MCF 10A (cell line): Measurements from ENCODE around the gene PTPRCAP. TPM values are rescaled to one million over a fixed set of nuclear protein-coding genes. Genes with fewer than 3 reads are reported as not detected.

Experiments used
- BruUV-seq: library from RNA; stranded (reverse); fragments of 400-500 nt; replicated peaks from 2 replicates; lab custom pipeline; 2021; lab: Mats Ljungman, UMichigan
- CTCF ChIA-PET: fragments of 300-600 bp; sonication (Branson Sonifier 250); formaldehyde crosslinking; extraction: SDS; loops from one replicate; lab custom pipeline; 2021; ENCODE audit warnings: antibody characterized with exemption, inconsistent platforms; lab: Yijun Ruan, JAX
- POLR2A ChIA-PET: fragments of 300-600, 350-650 bp; sonication (Branson Sonifier 250); formaldehyde crosslinking; extraction: SDS; loops from one replicate; lab custom pipeline; 2020; ENCODE audit warnings: antibody characterized with exemption, inconsistent platforms; lab: Yijun Ruan, JAX
- DNase-seq: peaks from one replicate; pipeline ENCODE4 v3.0.0-alpha.2; 2018; ENCODE audit not compliant: unreplicated experiment
- H3K27ac Mint-ChIP-seq: one replicate; pipeline ENCODE4 v1.8.0; 2022; ENCODE audit warnings: mild to moderate bottlenecking, low read depth, mixed read lengths; ENCODE audit not compliant: unreplicated experiment
- H3K27me3 Mint-ChIP-seq: one replicate; pipeline ENCODE4 v1.8.0; 2022; ENCODE audit warnings: mixed read lengths; ENCODE audit not compliant: insufficient read depth, unreplicated experiment
- H3K36me3 Mint-ChIP-seq: one replicate; pipeline ENCODE4 v1.8.0; 2022; ENCODE audit warnings: mild to moderate bottlenecking, moderate library complexity, mixed read lengths; ENCODE audit not compliant: insufficient read depth, unreplicated experiment
- H3K4me1 Mint-ChIP-seq: one replicate; pipeline ENCODE4 v1.8.0; 2022; ENCODE audit warnings: mixed read lengths; ENCODE audit not compliant: insufficient read depth, unreplicated experiment
- H3K4me3 Mint-ChIP-seq: one replicate; pipeline ENCODE4 v1.8.0; 2022; ENCODE audit warnings: mild to moderate bottlenecking, moderate library complexity, mixed read lengths; ENCODE audit not compliant: unreplicated experiment
- H3K9me3 Mint-ChIP-seq: one replicate; pipeline ENCODE4 v1.8.0; 2022; ENCODE audit warnings: mixed read lengths; ENCODE audit not compliant: unreplicated experiment
- CTCF ChIP-seq: fragments of 200-600 bp; IDR thresholded peaks from one replicate; pipeline ENCODE4 v1.8.0; 2022; ENCODE audit warnings: antibody characterized with exemption, mild to moderate bottlenecking; ENCODE audit not compliant: unreplicated experiment
- intact Hi-C: fragments of 100-400 bp; cut with micrococcal nuclease; formaldehyde crosslinking; loops from 2 replicates; pipeline ENCODE4 v1.14.1; 2022
- total RNA-seq: library from RNA; stranded (reverse); gene quantifications from 2 replicates; pipeline ENCODE4 v1.2.3, GENCODE V29; 2022

The PTPRCAP gene
- total RNA-seq, 1 experiment from 2014 or later, result 0.86 TPM

GRCh38 chr11:67418476-67419281, 18.8 kb downstream of the PTPRCAP start:
- no peaks in the 10 kb centered on the region for H3K36me3 Mint-ChIP-seq
- no peaks in the 10 kb centered on the region for H3K27me3 Mint-ChIP-seq
- intact Hi-C loops, result no loop called here
- POLR2A ChIA-PET, result interaction anchor here (0.6 to 1.2 kb wide), 4 partner anchors 10 to 47 kb away, joined by 3 to 4 read pairs (median 3); partner anchors contain the start of genes PPP1CA, RAD9A and RPS6KB2
- H3K4me3 Mint-ChIP-seq, result no peak overlapping the region
- CTCF ChIA-PET, result no interaction called here
- H3K4me1 Mint-ChIP-seq, result peaks cover 20% of the 10 kb centered on the region
- H3K9me3 Mint-ChIP-seq, result no peaks in the 10 kb centered on the region
- no peak overlapping the region for H3K27ac Mint-ChIP-seq
- no peak for DNase-seq
- BruUV-seq, result no TSS peak
- no peak for TF ChIP-seq CTCF

- TF ChIP-seq CTCF, result no peak
- no peak overlapping the region for H3K4me3 Mint-ChIP-seq
- no peaks in the 10 kb centered on the region for H3K9me3 Mint-ChIP-seq
- H3K27me3 Mint-ChIP-seq, result no peaks in the 10 kb centered on the region
- intact Hi-C loops, result no loop called here
- CTCF ChIA-PET, result interaction anchor here (0.6 kb wide), 1 partner anchor 47 kb away, joined by 3 read pairs; no protein-coding TSS in a partner anchor
- H3K4me1 Mint-ChIP-seq, result peaks cover 13% of the 10 kb centered on the region
- no peak for DNase-seq
- H3K27ac Mint-ChIP-seq, result no peak overlapping the region
- POLR2A ChIA-PET, result no interaction called here
- BruUV-seq, result no TSS peak
- H3K36me3 Mint-ChIP-seq, result peaks cover 3% of the 10 kb centered on the region
Observed at GRCh38 chr11:67417425-67417824, 20.1 kb downstream of the PTPRCAP start.

- Mint-ChIP-seq H3K36me3 (peaks cover 5% of the 10 kb centered on the region), H3K27ac (peak overlapping the region; percentile 46), H3K27me3 (no peaks in the 10 kb centered on the region), H3K4me3 (no peak overlapping the region), H3K4me1 (peaks cover 13% of the 10 kb centered on the region), H3K9me3 (no peaks in the 10 kb centered on the region)
- CTCF ChIA-PET, result interaction anchor here (0.6 kb wide), 1 partner anchor 48 kb away, joined by 3 read pairs; no protein-coding TSS in a partner anchor
- intact Hi-C loops, result no loop called here
- peak; percentile 66 for DNase-seq
- POLR2A ChIA-PET, result interaction anchor here (0.6 kb wide), 1 partner anchor 703 kb away, joined by 4 read pairs; no protein-coding TSS in a partner anchor
- TF ChIP-seq CTCF, result no peak
- no TSS peak for BruUV-seq
Observed at GRCh38 chr11:67416416-67417335, 20.8 kb downstream of the PTPRCAP start.
